Activated CD4-positive, alpha-beta T cell treated with anti-CD3 and anti-CD28 coated beads, Interleukin-2, amount 10 ng/mL, durations not matched to agents 24 days and 14 days (primary cell): ENCODE measurements around the gene TMEM163. TPM values are rescaled to one million over a fixed set of nuclear protein-coding genes. Genes with fewer than 3 reads are reported as not detected.

Experiments used
- DNase-seq: peaks from one replicate; pipeline ENCODE4 v3.0.0; 2022
- H3K27ac Mint-ChIP-seq: one replicate; pipeline ENCODE4 v1.8.0; 2022; ENCODE audit warnings: mild to moderate bottlenecking, mixed read lengths
- H3K27me3 Mint-ChIP-seq: one replicate; pipeline ENCODE4 v1.8.0; 2022; ENCODE audit warnings: mixed read lengths
- H3K36me3 Mint-ChIP-seq: one replicate; pipeline ENCODE4 v1.8.0; 2022; ENCODE audit warnings: low read depth, mild to moderate bottlenecking, mixed read lengths
- H3K4me1 Mint-ChIP-seq: one replicate; pipeline ENCODE4 v1.8.0; 2021; ENCODE audit warnings: mixed read lengths
- H3K4me3 Mint-ChIP-seq: one replicate; pipeline ENCODE4 v1.8.0; 2022; ENCODE audit warnings: mild to moderate bottlenecking, moderate library complexity, mixed read lengths
- H3K9me3 Mint-ChIP-seq: one replicate; pipeline ENCODE4 v1.8.0; 2021; ENCODE audit warnings: mixed read lengths
- intact Hi-C: fragments of 100-400 bp; cut with micrococcal nuclease; formaldehyde crosslinking; loops from one replicate; pipeline ENCODE4 v1.15.1; 2023
- total RNA-seq: library from RNA; stranded (reverse); gene quantifications from 2 replicates; pipeline ENCODE4 v1.2.3, GENCODE V29; 2022

Gene TMEM163
- total RNA-seq, 1 donor from 2014 or later, result 0.23 TPM

- peaks cover 53% of the 10 kb centered on the region for H3K4me1 Mint-ChIP-seq
- H3K27me3 Mint-ChIP-seq, result peaks cover 22% of the 10 kb centered on the region
- H3K36me3 Mint-ChIP-seq, result peaks cover 3% of the 10 kb centered on the region
- peak; percentile 30 for DNase-seq
- intact Hi-C loops, result loop anchor here (10.0 kb wide), 1 partner anchor 379 kb away; the partner anchor contains the start of gene RAB3GAP1
- peaks cover 10% of the 10 kb centered on the region for H3K9me3 Mint-ChIP-seq
- no peak overlapping the region for H3K4me3 Mint-ChIP-seq
- H3K27ac Mint-ChIP-seq, result no peak overlapping the region
Observed at GRCh38 chr2:134675314-134675713, 43.5 kb downstream of the TMEM163 start.

- peaks cover 56% of the 10 kb centered on the region for H3K4me1 Mint-ChIP-seq
- no peak overlapping the region for H3K4me3 Mint-ChIP-seq
- intact Hi-C loops, result loop anchor here (10.0 kb wide), 1 partner anchor 380 kb away; the partner anchor contains the start of gene RAB3GAP1
- no peak overlapping the region for H3K27ac Mint-ChIP-seq
- peaks cover 3% of the 10 kb centered on the region for H3K36me3 Mint-ChIP-seq
- peaks cover 22% of the 10 kb centered on the region for H3K27me3 Mint-ChIP-seq
- DNase-seq, result peak; percentile 16
- peaks cover 10% of the 10 kb centered on the region for H3K9me3 Mint-ChIP-seq
Observed at GRCh38 chr2:134674687-134675086, 44.1 kb downstream of the TMEM163 start.

- Mint-ChIP-seq H3K36me3 (peaks cover 3% of the 10 kb centered on the region), H3K4me3 (peak overlapping the region; percentile 44), H3K4me1 (peaks cover 54% of the 10 kb centered on the region), H3K27ac (peak overlapping the region; percentile 0), H3K27me3 (peaks cover 30% of the 10 kb centered on the region), H3K9me3 (peaks cover 4% of the 10 kb centered on the region)
- DNase-seq, result peak; percentile 66
- intact Hi-C loops, result loop anchor here (2.0 to 10.0 kb wide), 3 partner anchors 43 to 553 kb away; partner anchors contain the start of gene RAB3GAP1
Observed at GRCh38 chr2:134671513-134671912, 47.3 kb downstream of the TMEM163 start.

- Mint-ChIP-seq H3K27me3 (peaks cover 35% of the 10 kb centered on the region), H3K4me3 (peak overlapping the region; percentile 61), H3K27ac (peak overlapping the region; percentile 71), H3K4me1 (peaks cover 59% of the 10 kb centered on the region), H3K9me3 (peaks cover 4% of the 10 kb centered on the region), H3K36me3 (peaks cover 6% of the 10 kb centered on the region)
- intact Hi-C loops, result loop anchor here (1.0 to 10.0 kb wide), 5 partner anchors 7 to 552 kb away; partner anchors contain the start of gene RAB3GAP1
- DNase-seq, result no peak
Observed at GRCh38 chr2:134670955-134671354, 47.8 kb downstream of the TMEM163 start.

GRCh38 chr2:134669731-134670669 is 48.8 kb downstream of the TMEM163 start:
- Mint-ChIP-seq H3K27ac (peak overlapping the region; percentile 18), H3K9me3 (peaks cover 4% of the 10 kb centered on the region), H3K36me3 (peaks cover 6% of the 10 kb centered on the region), H3K4me1 (peaks cover 62% of the 10 kb centered on the region), H3K27me3 (peaks cover 39% of the 10 kb centered on the region), H3K4me3 (peak overlapping the region; percentile 61)
- intact Hi-C loops, result loop anchor here (1.0 to 10.0 kb wide), 6 partner anchors 8 to 551 kb away; partner anchors contain the start of genes CCNT2 and RAB3GAP1
- DNase-seq, result peak; percentile 88

- intact Hi-C loops, result loop anchor here (5.0 kb wide), 1 partner anchor 248 kb away; the partner anchor contains the start of gene CCNT2
- Mint-ChIP-seq H3K4me1 (peaks cover 62% of the 10 kb centered on the region), H3K9me3 (peaks cover 4% of the 10 kb centered on the region), H3K4me3 (peak overlapping the region; percentile 61), H3K27me3 (peaks cover 40% of the 10 kb centered on the region), H3K36me3 (peaks cover 4% of the 10 kb centered on the region), H3K27ac (peak overlapping the region; percentile 46)
- DNase-seq, result peak; percentile 94
Observed at GRCh38 chr2:134668821-134669220, 50.0 kb downstream of the TMEM163 start.

GRCh38 chr2:134667541-134667940 is 51.3 kb downstream of the TMEM163 start:
- DNase-seq, result no peak
- peaks cover 57% of the 10 kb centered on the region for H3K4me1 Mint-ChIP-seq

GRCh38 chr2:134667081-134667480 is 51.7 kb downstream of the TMEM163 start:
- H3K27me3 Mint-ChIP-seq, result peaks cover 37% of the 10 kb centered on the region
- H3K36me3 Mint-ChIP-seq, result peaks cover 2% of the 10 kb centered on the region
- H3K27ac Mint-ChIP-seq, result no peak overlapping the region
- no peak overlapping the region for H3K4me3 Mint-ChIP-seq
- DNase-seq, result no peak
- no peaks in the 10 kb centered on the region for H3K9me3 Mint-ChIP-seq
- intact Hi-C loops, result loop anchor here (5.0 kb wide), 1 partner anchor 250 kb away; the partner anchor contains the start of gene CCNT2
- peaks cover 57% of the 10 kb centered on the region for H3K4me1 Mint-ChIP-seq

More at GRCh38 chr2:134667541-134667940, 51.3 kb downstream of the TMEM163 start:
- peaks cover 37% of the 10 kb centered on the region for H3K27me3 Mint-ChIP-seq
- intact Hi-C loops, result loop anchor here (5.0 kb wide), 1 partner anchor 250 kb away; the partner anchor contains the start of gene CCNT2
- H3K36me3 Mint-ChIP-seq, result peaks cover 2% of the 10 kb centered on the region
- H3K9me3 Mint-ChIP-seq, result peaks cover under 1% of the 10 kb centered on the region
- H3K4me3 Mint-ChIP-seq, result no peak overlapping the region
- no peak overlapping the region for H3K27ac Mint-ChIP-seq

- Mint-ChIP-seq H3K27ac (no peak overlapping the region), H3K9me3 (no peaks in the 10 kb centered on the region), H3K36me3 (peaks cover 2% of the 10 kb centered on the region), H3K4me1 (peaks cover 48% of the 10 kb centered on the region), H3K27me3 (peaks cover 44% of the 10 kb centered on the region), H3K4me3 (no peak overlapping the region)
- intact Hi-C loops, result loop anchor here (5.0 kb wide), 1 partner anchor 251 kb away; the partner anchor contains the start of gene CCNT2
- peak; percentile 51 for DNase-seq
Observed at GRCh38 chr2:134665727-134666506, 52.9 kb downstream of the TMEM163 start.

- Mint-ChIP-seq H3K4me3 (no peak overlapping the region), H3K27me3 (peaks cover 44% of the 10 kb centered on the region), H3K4me1 (peaks cover 31% of the 10 kb centered on the region), H3K9me3 (no peaks in the 10 kb centered on the region), H3K27ac (no peak overlapping the region), H3K36me3 (peaks cover 2% of the 10 kb centered on the region)
- peak; percentile 47 for DNase-seq
- intact Hi-C loops, result no loop called here
Observed at GRCh38 chr2:134663451-134664450, 55.0 kb downstream of the TMEM163 start.

GRCh38 chr2:134662751-134663150 is 56.0 kb downstream of the TMEM163 start:
- H3K27ac Mint-ChIP-seq, result no peak overlapping the region
- peaks cover 44% of the 10 kb centered on the region for H3K27me3 Mint-ChIP-seq
- DNase-seq, result peak; percentile 34
- intact Hi-C loops, result no loop called here
- no peak overlapping the region for H3K4me3 Mint-ChIP-seq
- H3K36me3 Mint-ChIP-seq, result peaks cover 2% of the 10 kb centered on the region
- H3K4me1 Mint-ChIP-seq, result peaks cover 23% of the 10 kb centered on the region
- H3K9me3 Mint-ChIP-seq, result no peaks in the 10 kb centered on the region

- Mint-ChIP-seq H3K4me3 (no peak overlapping the region), H3K27me3 (peaks cover 31% of the 10 kb centered on the region), H3K36me3 (peaks cover 4% of the 10 kb centered on the region), H3K9me3 (peaks cover 3% of the 10 kb centered on the region), H3K4me1 (peaks cover 14% of the 10 kb centered on the region), H3K27ac (no peak overlapping the region)
- intact Hi-C loops, result no loop called here
- DNase-seq, result peak; percentile 57
Observed at GRCh38 chr2:134660626-134661402, 58.0 kb downstream of the TMEM163 start.
